ENCODE data around the gene ULBP2. TPM values are rescaled to one million over a fixed set of nuclear protein-coding genes. Genes with fewer than 3 reads are reported as not detected.
"Not testable (repeated sequence)": the region's sequence is repeated elsewhere in the genome, so short reads cannot be mapped to it uniquely, and the experiment has no call there.

Gene ULBP2
- total RNA-seq, 1 donor from 2014 or later: not detected

DNA sequence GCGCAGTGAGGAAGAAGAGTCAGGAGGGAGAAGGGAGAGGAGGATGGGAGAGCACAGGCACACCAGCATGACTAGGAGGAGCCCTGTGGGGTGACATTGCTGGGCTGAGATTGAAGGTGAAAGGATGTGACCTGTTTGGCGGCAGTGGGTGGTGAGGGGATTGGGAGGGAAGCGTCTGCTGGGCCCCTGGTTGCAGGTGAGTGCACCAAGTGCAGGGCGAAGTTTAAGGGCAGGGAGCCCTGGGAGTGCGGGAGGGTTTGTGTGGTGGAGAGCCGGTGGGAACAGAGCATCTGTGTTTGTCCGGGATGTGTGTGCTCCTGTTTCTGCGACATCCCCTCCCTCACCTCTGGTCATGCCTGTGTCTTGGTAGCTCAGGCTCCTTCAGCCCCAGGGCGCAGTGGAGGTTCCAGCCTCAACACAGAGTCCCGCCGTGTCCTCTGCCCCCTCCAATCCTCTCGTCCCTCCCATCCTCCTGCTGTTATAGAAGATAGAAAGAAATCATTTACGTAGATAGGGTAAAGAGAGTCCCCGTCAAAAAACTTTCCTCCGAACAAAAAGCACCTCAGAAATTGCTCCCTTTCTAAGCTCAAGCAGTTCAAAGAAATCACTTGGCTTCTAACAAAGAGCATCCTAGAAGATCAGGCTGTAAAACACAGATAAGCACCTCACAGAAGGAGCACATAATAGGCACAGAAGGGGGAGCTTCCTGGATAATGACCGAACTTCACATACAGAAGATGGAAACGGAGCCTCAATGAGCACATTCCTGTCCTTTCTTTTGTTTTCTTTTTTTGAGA is 46.9 kb downstream of the ULBP2 start:
- H3K4me3 Mint-ChIP-seq: peak overlapping the region; percentile 52
- H3K27ac Mint-ChIP-seq: no peak overlapping the region
- peaks cover 13% of the 10 kb centered on the region for H3K4me1 Mint-ChIP-seq (ENCODE audit: unreplicated experiment)
- no peak for DNase-seq (ENCODE audit: extremely low spot score, unreplicated experiment)
- no peak for TF ChIP-seq CTCF (conservative IDR thresholded peaks at IDR 0.05)
- peaks cover 9% of the 10 kb centered on the region for H3K9me3 Mint-ChIP-seq
- no peaks in the 10 kb centered on the region for H3K36me3 Mint-ChIP-seq
- H3K27me3 Mint-ChIP-seq: peaks cover 96% of the 10 kb centered on the region

DNA sequence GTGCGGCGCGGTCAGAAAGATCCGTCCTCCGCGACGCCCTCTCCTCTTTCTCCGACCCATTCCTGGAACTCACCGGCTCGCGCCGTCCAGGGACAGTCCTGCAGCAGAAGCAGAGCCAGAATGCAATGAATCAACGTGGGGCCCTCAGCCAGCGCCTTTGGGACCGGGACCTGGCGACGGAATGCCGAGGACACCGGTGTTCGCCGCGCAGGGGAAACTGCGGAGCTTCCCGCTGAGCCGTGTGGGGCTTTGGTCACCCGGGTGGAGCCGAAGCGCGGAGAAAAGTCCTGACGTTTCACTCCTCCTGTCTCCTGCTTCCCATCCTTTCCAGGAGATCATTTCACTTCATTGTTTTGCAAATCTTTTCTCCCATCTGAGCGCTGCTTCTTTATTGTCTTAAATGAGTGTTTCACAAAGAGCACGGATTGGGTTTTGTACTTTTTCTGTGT is 48.4 kb downstream of the ULBP2 start:
- H3K27me3 Mint-ChIP-seq: peaks cover 100% of the 10 kb centered on the region
- H3K36me3 Mint-ChIP-seq: no peaks in the 10 kb centered on the region
- peak overlapping the region; percentile 83 for H3K4me3 Mint-ChIP-seq
- no peak overlapping the region for H3K27ac Mint-ChIP-seq
- no peak for DNase-seq (ENCODE audit: extremely low spot score, unreplicated experiment)
- H3K9me3 Mint-ChIP-seq: peaks cover 9% of the 10 kb centered on the region
- no peak for TF ChIP-seq CTCF (conservative IDR thresholded peaks at IDR 0.05)
- peaks cover 13% of the 10 kb centered on the region for H3K4me1 Mint-ChIP-seq (ENCODE audit: unreplicated experiment)

DNA sequence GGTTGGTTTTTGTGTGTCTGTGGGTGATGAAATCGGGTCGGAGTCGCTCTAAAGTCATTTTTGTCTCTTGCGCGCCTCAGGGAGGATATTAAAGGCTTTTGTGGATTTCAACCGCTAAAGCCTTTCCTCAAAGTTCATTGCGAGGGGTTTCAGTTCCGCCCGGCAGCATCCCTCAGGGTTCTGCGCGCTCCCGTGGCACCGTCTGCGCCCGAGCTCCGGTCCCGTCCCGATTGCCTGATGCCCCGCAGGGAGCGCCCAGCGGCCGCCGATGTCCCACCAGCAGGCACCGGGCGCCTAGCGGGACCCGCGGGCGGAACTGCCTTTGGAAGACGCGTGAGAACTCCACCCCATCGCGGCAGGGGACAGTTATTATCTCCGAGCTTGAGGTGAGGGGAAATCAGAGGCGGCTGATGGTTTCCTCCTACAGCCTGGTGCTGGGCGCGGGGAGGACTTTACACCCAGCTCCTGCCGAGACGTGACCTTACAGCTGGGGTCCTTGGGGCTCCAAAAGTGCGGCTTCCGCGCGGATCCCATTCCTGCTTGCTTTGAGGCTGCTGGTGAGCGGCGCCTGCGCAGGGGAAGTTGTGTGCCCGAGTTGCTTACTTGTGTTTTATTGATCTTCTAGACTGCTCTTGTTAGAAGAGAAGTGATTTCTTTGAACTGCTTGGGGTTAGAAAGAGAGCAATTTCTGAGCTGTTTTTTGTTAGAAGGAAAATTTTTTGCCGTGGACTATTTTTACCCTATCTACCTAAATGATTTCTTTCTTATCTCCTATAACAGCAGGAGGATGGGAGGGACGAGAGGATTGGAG is 49.1 kb downstream of the ULBP2 start:
- no peak for TF ChIP-seq CTCF (conservative IDR thresholded peaks at IDR 0.05)
- DNase-seq (ENCODE audit: extremely low spot score, unreplicated experiment): no peak
- Mint-ChIP-seq H3K4me3 (peak overlapping the region; percentile 83), H3K4me1 (ENCODE audit: unreplicated experiment) (peaks cover 13% of the 10 kb centered on the region), H3K27me3 (peaks cover 99% of the 10 kb centered on the region), H3K9me3 (peaks cover 9% of the 10 kb centered on the region), H3K27ac (no peak overlapping the region), H3K36me3 (no peaks in the 10 kb centered on the region)

DNA sequence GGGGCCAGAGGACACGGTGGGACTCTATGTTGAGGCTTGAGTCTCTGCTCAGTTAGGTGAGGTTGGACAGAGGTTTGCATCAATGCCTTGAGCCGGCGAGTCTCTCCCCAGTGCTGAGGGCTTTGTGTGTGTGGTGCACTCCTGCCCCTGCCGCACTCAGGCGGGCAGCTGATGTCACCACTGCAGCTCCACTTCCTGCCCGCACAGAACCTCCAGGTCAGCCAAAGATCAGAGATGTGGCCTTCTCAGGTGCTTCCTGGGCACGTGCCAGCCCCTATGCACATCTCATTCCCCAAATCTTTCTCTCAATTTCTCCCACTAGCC is 49.6 kb downstream of the ULBP2 start:
- Mint-ChIP-seq H3K4me1 (ENCODE audit: unreplicated experiment) (peaks cover 13% of the 10 kb centered on the region), H3K4me3 (peak overlapping the region; percentile 82), H3K27me3 (peaks cover 99% of the 10 kb centered on the region)
- H3K36me3 Mint-ChIP-seq; H3K27ac Mint-ChIP-seq; H3K9me3 Mint-ChIP-seq; DNase-seq (ENCODE audit: extremely low spot score, unreplicated experiment): not testable (repeated sequence)

DNA sequence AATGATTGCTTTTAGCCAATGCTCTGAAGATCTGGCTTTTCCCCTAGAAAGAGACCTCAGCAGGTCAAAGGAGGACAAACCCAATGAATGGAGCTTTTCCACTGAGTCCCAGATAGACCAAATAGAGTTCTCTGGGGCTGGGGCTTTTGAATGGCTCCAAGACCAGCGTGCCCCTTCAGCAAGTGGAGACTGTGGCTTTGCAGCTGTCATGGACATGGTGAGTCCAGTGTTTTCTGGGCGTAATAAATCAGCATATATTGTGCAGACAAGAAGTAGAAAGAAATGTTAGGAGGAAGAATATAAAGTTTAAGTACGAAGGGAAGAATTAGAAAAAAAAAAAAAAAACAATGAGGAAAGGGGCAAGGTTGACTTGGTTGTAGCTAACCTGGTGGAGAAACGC is 50.0 kb downstream of the ULBP2 start:
- Mint-ChIP-seq H3K27ac (no peak overlapping the region), H3K36me3 (no peaks in the 10 kb centered on the region), H3K9me3 (peaks cover 9% of the 10 kb centered on the region), H3K4me3 (no peak overlapping the region), H3K27me3 (peaks cover 99% of the 10 kb centered on the region), H3K4me1 (ENCODE audit: unreplicated experiment) (peaks cover 13% of the 10 kb centered on the region)
- no peak for TF ChIP-seq CTCF (conservative IDR thresholded peaks at IDR 0.05)
- no peak for DNase-seq (ENCODE audit: extremely low spot score, unreplicated experiment)

GRCh38 chr6:149995235-149995750 is 53.5 kb downstream of the ULBP2 start:
- Mint-ChIP-seq H3K9me3 (no peaks in the 10 kb centered on the region), H3K36me3 (peaks cover 4% of the 10 kb centered on the region), H3K27me3 (peaks cover 78% of the 10 kb centered on the region), H3K4me3 (no peak overlapping the region), H3K4me1 (ENCODE audit: unreplicated experiment) (peaks cover 9% of the 10 kb centered on the region), H3K27ac (no peak overlapping the region)
- no peak for DNase-seq (ENCODE audit: extremely low spot score, unreplicated experiment)
- TF ChIP-seq CTCF (conservative IDR thresholded peaks at IDR 0.05): no peak

Measured in type B pancreatic cell (in vitro differentiated cells).